Measurements from ENCODE around the gene TMC6. TPM values are rescaled to one million over a fixed set of nuclear protein-coding genes. Genes with fewer than 3 reads are reported as not detected.
"Not testable (repeated sequence)": the region's sequence is repeated elsewhere in the genome, so short reads cannot be mapped to it uniquely, and the experiment has no call there.

TMC6 gene
- total RNA-seq, 1 donor from 2014 or later = 2.0 TPM

- FAIRE-seq = no peak
- no peak for DNase-seq (ENCODE audit: low spot score in 2 of 2)
Observed at GRCh38 chr17:78086740-78087139, 41.8 kb downstream of the TMC6 start.

- DNase-seq (ENCODE audit: low spot score in 2 of 2) (no peak), FAIRE-seq (no peak)
Observed at GRCh38 chr17:78082988-78083387, 45.6 kb downstream of the TMC6 start.

DNA sequence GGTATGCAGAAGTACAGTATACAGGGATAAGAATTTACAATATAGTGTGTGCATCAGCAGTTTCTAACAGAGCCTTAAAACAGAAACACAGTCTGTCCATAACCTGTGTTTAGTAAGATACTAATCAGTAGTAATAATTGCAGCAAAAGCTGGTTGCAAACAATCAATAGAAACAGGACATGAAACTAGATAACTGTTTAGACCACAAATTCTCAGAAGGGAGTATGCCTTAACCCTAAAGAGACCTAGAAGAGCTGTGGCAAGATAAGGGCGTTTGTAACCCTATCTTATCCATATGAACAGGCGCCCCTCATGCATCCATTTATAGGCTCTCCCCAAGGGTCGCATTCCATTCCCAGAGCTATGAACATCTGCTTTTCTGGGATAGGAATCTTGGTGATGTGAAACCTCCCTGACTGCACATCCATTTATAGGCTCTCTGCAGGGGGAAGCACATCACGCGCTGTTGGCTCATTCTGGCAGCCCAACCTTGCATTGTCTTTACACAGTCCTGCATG, 46.1 kb downstream of the TMC6 start:
- not testable (repeated sequence) for FAIRE-seq; DNase-seq (ENCODE audit: low spot score in 2 of 2)

GRCh38 chr17:78081551-78081950, 47.0 kb downstream of the TMC6 start:
- FAIRE-seq (no peak), DNase-seq (ENCODE audit: low spot score in 2 of 2) (no peak)

- FAIRE-seq (no peak), DNase-seq (ENCODE audit: low spot score in 2 of 2) (no peak)
Observed at GRCh38 chr17:78079253-78079652, 49.3 kb downstream of the TMC6 start.

DNA sequence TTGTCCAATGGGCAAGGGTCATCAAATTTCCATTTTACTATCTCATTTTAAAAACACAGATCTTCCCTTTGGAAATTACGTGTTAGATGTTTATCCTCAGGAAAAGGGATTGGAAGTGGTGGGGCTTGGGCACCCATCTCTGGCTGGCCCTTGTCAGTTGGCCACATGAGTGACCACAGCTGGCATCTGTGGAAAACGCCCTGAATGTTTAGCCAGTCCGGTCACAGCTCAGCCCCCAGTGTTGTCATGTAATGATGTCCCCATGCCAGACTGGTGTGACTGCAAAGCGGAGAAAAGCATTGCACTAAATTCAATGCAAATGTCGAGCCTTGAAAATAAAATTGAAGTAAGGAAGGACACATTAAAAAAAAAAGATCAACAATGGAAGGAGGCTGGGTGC, 53.0 kb downstream of the TMC6 start:
- DNase-seq (ENCODE audit: low spot score in 2 of 2) = no peak
- no peak for FAIRE-seq

DNA sequence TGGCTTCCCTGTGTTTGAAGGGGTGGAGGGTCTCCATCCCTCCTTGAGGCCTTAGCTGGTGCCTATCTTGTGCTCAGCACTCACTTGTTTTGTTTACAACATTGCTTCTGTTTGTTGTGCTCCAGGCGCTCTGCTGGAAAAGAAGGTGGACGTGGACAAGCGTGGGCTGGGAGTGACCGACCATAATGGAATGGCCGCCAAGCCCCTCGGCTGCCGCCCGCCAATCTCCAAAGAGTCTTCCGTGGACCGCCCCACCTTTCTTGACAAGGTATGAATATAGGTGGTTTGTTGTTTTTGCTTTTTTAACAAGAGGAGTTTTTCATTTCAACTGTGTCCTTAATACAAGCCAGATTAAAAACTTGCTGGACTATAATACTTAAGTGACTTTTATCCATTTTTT, 53.5 kb downstream of the TMC6 start:
- FAIRE-seq = no peak

GRCh38 chr17:78072961-78073360, 55.6 kb downstream of the TMC6 start:
- DNase-seq (ENCODE audit: low spot score in 2 of 2) (no peak), FAIRE-seq (no peak)

More for the DNA sequence above, 53.5 kb downstream of the TMC6 start:
- DNase-seq (ENCODE audit: low spot score in 2 of 2) = no peak

GRCh38 chr17:78069695-78070094, 58.9 kb downstream of the TMC6 start:
- DNase-seq (ENCODE audit: low spot score in 2 of 2) (no peak), FAIRE-seq (no peak)

- DNase-seq (ENCODE audit: low spot score in 2 of 2); FAIRE-seq: not testable (repeated sequence)
Observed at GRCh38 chr17:78066976-78067375, 61.6 kb downstream of the TMC6 start.

DNA sequence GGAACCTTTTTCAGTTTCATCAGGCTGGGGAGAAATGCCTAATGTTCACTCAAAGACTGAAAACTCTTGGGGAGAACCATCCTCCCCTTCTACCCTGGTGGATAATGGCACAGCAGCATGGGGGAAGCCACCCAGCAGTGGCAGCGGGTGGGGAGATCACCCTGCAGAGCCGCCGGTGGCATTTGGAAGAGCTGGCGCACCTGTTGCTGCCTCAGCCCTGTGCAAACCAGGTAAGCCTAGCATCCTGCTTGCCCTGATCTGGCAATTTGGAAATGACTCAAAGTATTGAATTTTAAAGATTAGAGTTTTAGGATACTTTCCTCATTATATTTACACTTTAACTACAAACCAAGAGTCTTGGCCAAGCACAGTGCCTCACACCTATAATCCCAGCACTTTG, 63.8 kb downstream of the TMC6 start:
- FAIRE-seq = no peak

GRCh38 chr17:78063489-78063888, 65.1 kb downstream of the TMC6 start:
- DNase-seq (ENCODE audit: low spot score in 2 of 2) = no peak
- no peak for FAIRE-seq

More for the DNA sequence above, 63.8 kb downstream of the TMC6 start:
- DNase-seq (ENCODE audit: low spot score in 2 of 2) = no peak

GRCh38 chr17:78062596-78062995, 66.0 kb downstream of the TMC6 start:
- FAIRE-seq (no peak), DNase-seq (ENCODE audit: low spot score in 2 of 2) (no peak)

Small RNAs within 50 kb of the gene (small RNA-seq; reads per million reads assigned to genes)
- gene RNU6-625P = not detected

Other genes starting within 250 kb of the TMC6 start
- 26.9 TPM for gene TNRC6C, start 170.1 kb downstream of the TMC6 start, total RNA-seq
- gene TMC8, start 2.0 kb upstream of the TMC6 start, total RNA-seq = 0.41 TPM
- 2.0 TPM for gene C17orf99, start 17.6 kb upstream of the TMC6 start, total RNA-seq
- 6.1 TPM for gene SYNGR2, start 39.8 kb upstream of the TMC6 start, total RNA-seq
- 3.7 TPM for gene TK1, start 58.3 kb upstream of the TMC6 start, total RNA-seq
- 33.4 TPM for gene AFMID, start 58.6 kb upstream of the TMC6 start, total RNA-seq
- gene BIRC5, start 85.5 kb upstream of the TMC6 start, total RNA-seq = 6.9 TPM
- not detected for gene TMEM235, start 102.9 kb upstream of the TMC6 start, total RNA-seq
- gene SOCS3, start 231.3 kb upstream of the TMC6 start, total RNA-seq = 5.3 TPM
- gene PGS1, start 249.9 kb upstream of the TMC6 start, total RNA-seq = 18.8 TPM